Heart left ventricle (tissue), 13 donors: ENCODE measurements around the gene REXO5.

Experiments used
- CTCF ChIP-seq, 12 donors: fragments of 200-600 bp; sonication (generic) in 4 of 12; IDR thresholded peaks; one replicate each; pipeline versions ENCODE4 v1.5.0 to v1.8.0; 2018 to 2022; ENCODE audit warnings: antibody characterized with exemption in 12 of 12, mild to moderate bottlenecking in 5 of 12
- POLR2A ChIP-seq, 2 donors: fragments of 450-650 bp; IDR thresholded peaks; one replicate each; pipeline ENCODE4 v1.6.1; 2017; ENCODE audit warnings: antibody characterized with exemption in 2 of 2, mild to moderate bottlenecking in 2 of 2, moderate library complexity in 2 of 2
- donor health status: ischemic (EF 13 %, LVEDD 7.1; RV severe dilation, severe dysfunction).
- donor health status: DM: no; HTN: yes; CAD: no.
- donor health status: DM: no; HTN: no; CAD: no.
- donor health status: ischemic (EF 25% LVEDD 6.9; RV normal size, moderate dysfunction).
- donor health status: ischemic (EF 25% LVEDD 5.7; RV mildly dilated, moderate dysfunction).
- donor health status: ischemic (EF 35%, LVEDD 5.7; RV mildly dilated, moderate dysfunction).
- donor health status: nonischemic (EF 11% LVEDD 7.7; RV severe dilation, severe dysfunction).
- donor health status: DM: yes; HTN: yes; CAD: no.
- donor health status: PGD.
- donor health status: ischemic (EF 29% LVEDD 5.4; RV normal size, mild dysfunction).
- donor health status: nonischemic (EF 23%, LVEDD 6.1; RV moderate dilation, normal function).

DNA sequence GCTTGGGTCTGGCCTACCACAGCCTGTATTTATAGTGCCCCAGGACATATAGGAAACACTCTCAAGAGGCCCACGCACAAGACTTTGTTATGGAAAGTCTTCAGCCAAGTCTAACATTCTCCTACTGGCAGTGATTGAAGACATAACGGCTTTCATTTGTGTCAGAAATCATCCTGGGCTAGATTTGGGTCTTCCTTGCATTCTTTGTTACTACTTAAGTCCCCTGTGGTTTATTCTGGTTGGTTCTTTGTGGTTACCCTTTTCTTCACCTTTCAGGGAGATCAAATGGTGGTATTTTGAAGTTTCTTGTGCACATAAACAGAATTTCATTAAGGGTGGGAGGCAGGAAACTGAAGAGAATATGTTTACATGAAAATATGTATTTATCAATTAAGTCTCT is 37.7 kb downstream of the REXO5 start:
- TF ChIP-seq CTCF (IDR thresholded peaks at IDR 0.05) (no peak), POLR2A (IDR thresholded peaks at IDR 0.05) (no peak)
